PC-3 (cell line): Measurements from ENCODE around the gene STIM1. TPM values are rescaled to one million over a fixed set of nuclear protein-coding genes. Genes with fewer than 3 reads are reported as not detected.

Experiments used
- ATAC-seq: fragments of 200-7000 bp; cut with Tn5 transposase; 2 replicates; pipeline ENCODE4 v1.9.1; 2020; ENCODE audit warnings: mild to moderate bottlenecking, moderate library complexity
- BruUV-seq: library from RNA; stranded (reverse); fragments of 400-500 nt; replicated peaks from 2 replicates; lab custom pipeline; 2021; lab: Mats Ljungman, UMichigan
- CTCF ChIA-PET: fragments of 300-600 bp; sonication (Branson Sonifier 250); formaldehyde crosslinking; loops from one replicate; lab custom pipeline; 2022; ENCODE audit warnings: antibody characterized with exemption; lab: Charles Lee
- POLR2A ChIA-PET: fragments of 300-600 bp; sonication (Branson Sonifier 250); formaldehyde crosslinking; loops from one replicate; lab custom pipeline; 2022; ENCODE audit warnings: antibody characterized with exemption; ENCODE audit not compliant: unreplicated experiment; lab: Charles Lee
- DNase-seq: peaks from one replicate; pipeline ENCODE4 v3.0.0-alpha.2; 2015
- H2AFZ ChIP-seq: fragments of 300-600 bp; sonication (generic); 2 replicates; pipeline ENCODE4 v1.6.0; 2016; ENCODE audit warnings: antibody characterized with exemption, low read length
- H3F3A ChIP-seq: fragments of 300-600 bp; sonication (generic); one replicate; pipeline ENCODE4 v1.6.0; 2017; ENCODE audit warnings: antibody characterized with exemption, low read length, control low read depth, mild to moderate bottlenecking; ENCODE audit not compliant: unreplicated experiment
- H3K27ac ChIP-seq: fragments of 300-600 bp; sonication (generic); 2 replicates; pipeline ENCODE4 v1.5.1; 2016; ENCODE audit warnings: mild to moderate bottlenecking, low read length
- H3K27me3 ChIP-seq: fragments of 300-600 bp; sonication (generic); 2 replicates; pipeline ENCODE4 v1.6.1; 2016; ENCODE audit warnings: low read length, mixed read lengths
- H3K36me3 ChIP-seq: fragments of 300-600 bp; sonication (generic); 2 replicates; pipeline ENCODE4 v1.6.1; 2016; ENCODE audit warnings: low read depth, mixed run types, low read length, mixed read lengths
- H3K4me1 ChIP-seq: fragments of 300-600 bp; sonication (generic); 2 replicates; pipeline ENCODE4 v1.5.1; 2016; ENCODE audit warnings: low read length; ENCODE audit not compliant: insufficient read depth
- H3K4me2 ChIP-seq: fragments of 300-600 bp; sonication (generic); 2 replicates; pipeline ENCODE4 v1.6.0; 2016; ENCODE audit warnings: low read length
- H3K4me3 ChIP-seq: fragments of 300-600 bp; sonication (generic); 2 replicates; pipeline ENCODE4 v1.5.1; 2016; ENCODE audit warnings: mild to moderate bottlenecking, low read length, mixed read lengths
- H3K79me2 ChIP-seq: fragments of 300-600 bp; sonication (generic); 2 replicates; pipeline ENCODE4 v1.6.1; 2017; ENCODE audit warnings: low read length, mixed read lengths
- H3K9ac ChIP-seq: fragments of 300-600 bp; sonication (generic); 2 replicates; pipeline ENCODE4 v1.6.0; 2016; ENCODE audit warnings: mild to moderate bottlenecking, low read length
- H3K9me2 ChIP-seq: fragments of 300-600 bp; sonication (generic); replicated peaks from 2 replicates; pipeline ENCODE4 v1.6.1; 2016; ENCODE audit warnings: mixed run types, low read length, mixed read lengths
- H3K9me3 ChIP-seq: fragments of 300-600 bp; sonication (generic); 2 replicates; pipeline ENCODE4 v1.6.1; 2016; ENCODE audit warnings: low read length, mixed read lengths
- H4K20me1 ChIP-seq: fragments of 300-600 bp; sonication (generic); 2 replicates; pipeline ENCODE4 v1.6.1; 2016; ENCODE audit warnings: low read length, mixed read lengths
- CTCF ChIP-seq: fragments of 300-600 bp; sonication (generic); conservative IDR thresholded peaks from 2 replicates; pipeline ENCODE4 v1.5.1; 2017; ENCODE audit warnings: antibody characterized with exemption, low read depth, mild to moderate bottlenecking, low read length
- EZH2 ChIP-seq: fragments of 300-600 bp; sonication (generic); IDR thresholded peaks from one replicate; pipeline ENCODE4 v1.6.1; 2017; ENCODE audit warnings: antibody characterized with exemption, mild to moderate bottlenecking, low read length; ENCODE audit not compliant: unreplicated experiment
- EZH2phosphoT487 ChIP-seq: fragments of 300-600 bp; sonication (generic); IDR thresholded peaks from 2 replicates; pipeline ENCODE4 v1.6.1; 2018; ENCODE audit warnings: mild to moderate bottlenecking, antibody characterized with exemption, low read length, borderline replicate concordance
- intact Hi-C: fragments of 100-400 bp; cut with micrococcal nuclease; formaldehyde crosslinking; loops from 2 replicates; pipeline ENCODE4 v1.9.0; 2023
- total RNA-seq: library from RNA; depleted of rRNA; stranded (reverse); fragments of >200 nt; gene quantifications from 2 replicates; pipeline ENCODE4 v1.2.3, GENCODE V29; 2014

STIM1 gene
- total RNA-seq, 1 experiment from 2014 or later, result 22.8 TPM

GRCh38 chr11:4092026-4092425 is 236.6 kb downstream of the STIM1 start:
- TF ChIP-seq EZH2phosphoT487 (no peak), CTCF (no peak), EZH2 (no peak)
- H3K27ac ChIP-seq, result no peak overlapping the region
- no TSS peak for BruUV-seq
- ChIA-PET POLR2A (no interaction called here), CTCF (no interaction called here)
- H3K4me3 ChIP-seq, result no peak overlapping the region
- no peaks in the 10 kb centered on the region for H3K36me3 ChIP-seq
- H3K79me2 ChIP-seq, result peaks cover 37% of the 10 kb centered on the region
- DNase-seq (no peak), ATAC-seq (no peak)
- H3F3A ChIP-seq, result no peaks in the 10 kb centered on the region
- H3K9me3 ChIP-seq, result no peaks in the 10 kb centered on the region
- H3K9me2 ChIP-seq, result no peaks in the 10 kb centered on the region
- H3K4me1 ChIP-seq, result peaks cover 19% of the 10 kb centered on the region
- H3K4me2 ChIP-seq, result no peak overlapping the region
- no peak overlapping the region for H2AFZ ChIP-seq
- no peaks in the 10 kb centered on the region for H4K20me1 ChIP-seq
- no peak overlapping the region for H3K9ac ChIP-seq
- intact Hi-C loops, result no loop called here
- H3K27me3 ChIP-seq, result no peaks in the 10 kb centered on the region

GRCh38 chr11:4093519-4094347 is 238.3 kb downstream of the STIM1 start:
- Histone ChIP-seq H3K4me3 (peak overlapping the region; percentile 85), H2AFZ (peak overlapping the region; percentile 88), H3K4me2 (peak overlapping the region; percentile 95), H3K9me3 (no peaks in the 10 kb centered on the region), H3K27me3 (no peaks in the 10 kb centered on the region), H3F3A (no peaks in the 10 kb centered on the region), H3K27ac (peak overlapping the region; percentile 68), H3K4me1 (peaks cover 20% of the 10 kb centered on the region), H4K20me1 (no peaks in the 10 kb centered on the region), H3K79me2 (peaks cover 53% of the 10 kb centered on the region), H3K9ac (peak overlapping the region; percentile 92), H3K36me3 (peaks cover 3% of the 10 kb centered on the region; the same call in 1 of the 2 replicates), H3K9me2 (no peaks in the 10 kb centered on the region)
- intact Hi-C loops, result no loop called here
- CTCF ChIA-PET, result interaction anchor here (0.6 kb wide), 1 partner anchor 1286 kb away, joined by 4 read pairs; no protein-coding TSS in a partner anchor
- POLR2A ChIA-PET, result no interaction called here
- ATAC-seq, result no peak
- BruUV-seq, result no TSS peak
- no peak for DNase-seq
- TF ChIP-seq EZH2phosphoT487 (no peak), EZH2 (no peak), CTCF (no peak)
